Activated CD4-positive, alpha-beta T cell treated with anti-CD3 and anti-CD28 coated beads for 48 hours (primary cell): Measurements from ENCODE around the gene C6orf136.

ENCODE experiments used
- DNase-seq: peaks from one replicate; pipeline ENCODE4 v3.0.0-alpha.2; 2020

Gene C6orf136

GRCh38 chr6:30664994-30665767, 18.2 kb downstream of the C6orf136 start:
- no peak for DNase-seq

GRCh38 chr6:30666300-30666699, 19.4 kb downstream of the C6orf136 start:
- DNase-seq = peak; percentile 72

GRCh38 chr6:30670760-30671527, 24.0 kb downstream of the C6orf136 start:
- DNase-seq = no peak

DNA sequence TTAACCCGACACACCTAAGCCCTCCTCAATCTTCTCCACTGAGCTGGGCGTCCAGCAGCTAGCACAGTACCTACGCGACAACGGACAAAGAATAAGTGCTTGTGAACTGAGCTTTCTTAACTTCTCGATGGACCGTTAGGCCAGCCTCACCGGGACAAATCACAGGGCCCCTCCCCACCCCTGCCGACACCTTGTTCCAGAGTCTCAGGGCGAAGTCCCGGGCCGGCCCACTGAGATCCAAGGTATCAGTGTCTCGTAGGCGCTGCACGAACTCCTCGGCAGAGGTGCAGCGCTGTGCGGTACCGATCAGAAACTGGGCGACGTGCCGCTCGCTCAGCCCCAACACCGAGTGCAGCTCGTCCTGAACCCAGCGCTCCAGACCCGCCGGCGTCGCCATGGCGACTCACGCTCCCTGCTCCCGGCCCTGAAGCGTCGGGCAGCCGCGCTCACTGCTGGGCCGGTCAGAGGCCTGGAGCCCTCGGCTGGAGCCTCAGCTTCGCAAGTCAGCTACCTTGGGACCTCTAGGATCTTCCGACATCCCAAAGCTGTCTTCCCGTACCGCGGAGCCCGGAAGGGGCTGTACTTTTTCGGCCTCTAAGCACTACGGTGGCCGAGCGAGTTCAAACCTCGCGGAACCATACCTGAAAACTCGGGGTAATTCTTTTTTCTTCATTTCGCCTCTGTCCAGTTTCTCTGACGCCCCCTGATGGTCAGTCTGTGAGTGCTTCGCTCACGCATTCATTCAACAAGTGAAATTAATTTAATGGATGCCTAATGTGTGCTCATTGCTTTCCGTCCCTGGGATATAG, 25.7 kb downstream of the C6orf136 start, which contains the start of gene DHX16:
Gene DHX16 (minus strand): TSS at position 562 of the 809 bp plus-strand sequence. CDS start 165 bp downstream, at position 397.
- DNase-seq = peak; percentile 94

- DNase-seq = no peak
These were observed 29.8 kb downstream of the C6orf136 start for GRCh38 chr6:30676660-30677285.

- DNase-seq = peak; percentile 94
These were observed 32.2 kb downstream of the C6orf136 start for GRCh38 chr6:30678964-30679726.

DNA sequence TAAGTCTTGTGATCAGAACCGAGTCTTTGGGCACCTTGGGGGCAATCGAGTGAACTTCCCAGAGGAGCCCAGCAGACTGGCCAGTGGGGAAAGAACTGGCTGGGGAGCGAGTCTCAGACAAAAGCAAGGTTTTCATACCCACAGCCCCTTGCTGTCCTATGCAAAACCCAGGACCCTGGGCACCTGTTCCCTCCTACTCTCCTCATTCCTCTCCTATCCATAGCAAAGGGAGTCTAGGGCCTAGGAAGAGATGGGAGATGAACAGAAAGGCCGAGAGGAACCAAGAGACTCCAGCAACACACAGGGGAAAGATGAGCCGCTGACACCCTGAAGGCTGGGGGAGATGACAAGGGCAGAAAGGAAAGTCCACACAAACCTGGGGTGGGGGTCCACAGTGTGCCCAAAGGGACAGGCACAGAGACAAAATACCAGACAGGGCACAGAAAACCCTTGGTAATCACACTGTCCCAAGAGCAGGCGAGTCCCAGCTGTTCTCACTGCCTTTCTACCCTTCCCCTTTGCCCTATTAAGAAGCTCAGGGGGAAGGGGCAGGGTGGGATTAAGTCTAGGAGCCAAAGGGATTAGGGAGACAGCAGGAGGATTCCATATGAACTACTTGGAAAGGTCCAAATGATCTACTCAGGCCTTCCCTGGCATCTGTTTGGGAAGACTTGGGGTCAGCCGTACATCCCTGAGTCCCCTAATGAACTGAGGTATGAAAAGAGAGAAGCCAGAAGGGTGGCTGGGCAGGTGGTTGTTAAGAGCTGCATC, 33.0 kb downstream of the C6orf136 start:
- no peak for DNase-seq

DNA sequence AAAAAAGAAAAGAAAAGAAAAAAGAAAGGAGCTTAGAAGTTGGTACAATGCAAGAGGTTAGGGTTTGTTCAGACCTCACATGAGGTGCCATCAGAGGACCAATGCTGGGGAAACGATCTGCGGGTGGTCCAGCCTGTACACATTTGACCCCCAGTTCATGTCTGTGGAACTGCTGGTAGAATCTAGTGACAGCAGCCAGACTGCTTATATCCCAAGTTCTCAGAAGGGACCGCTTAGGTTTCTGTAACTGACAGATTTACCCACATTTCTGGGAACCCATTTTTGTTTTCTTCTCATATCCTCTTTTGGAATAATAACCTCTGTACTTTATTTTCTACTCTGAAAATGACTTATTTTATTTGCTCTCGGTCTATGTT, 34.8 kb downstream of the C6orf136 start:
- no peak for DNase-seq

- DNase-seq = peak; percentile 91
These were observed 35.5 kb downstream of the C6orf136 start for GRCh38 chr6:30682143-30683117.

DNA sequence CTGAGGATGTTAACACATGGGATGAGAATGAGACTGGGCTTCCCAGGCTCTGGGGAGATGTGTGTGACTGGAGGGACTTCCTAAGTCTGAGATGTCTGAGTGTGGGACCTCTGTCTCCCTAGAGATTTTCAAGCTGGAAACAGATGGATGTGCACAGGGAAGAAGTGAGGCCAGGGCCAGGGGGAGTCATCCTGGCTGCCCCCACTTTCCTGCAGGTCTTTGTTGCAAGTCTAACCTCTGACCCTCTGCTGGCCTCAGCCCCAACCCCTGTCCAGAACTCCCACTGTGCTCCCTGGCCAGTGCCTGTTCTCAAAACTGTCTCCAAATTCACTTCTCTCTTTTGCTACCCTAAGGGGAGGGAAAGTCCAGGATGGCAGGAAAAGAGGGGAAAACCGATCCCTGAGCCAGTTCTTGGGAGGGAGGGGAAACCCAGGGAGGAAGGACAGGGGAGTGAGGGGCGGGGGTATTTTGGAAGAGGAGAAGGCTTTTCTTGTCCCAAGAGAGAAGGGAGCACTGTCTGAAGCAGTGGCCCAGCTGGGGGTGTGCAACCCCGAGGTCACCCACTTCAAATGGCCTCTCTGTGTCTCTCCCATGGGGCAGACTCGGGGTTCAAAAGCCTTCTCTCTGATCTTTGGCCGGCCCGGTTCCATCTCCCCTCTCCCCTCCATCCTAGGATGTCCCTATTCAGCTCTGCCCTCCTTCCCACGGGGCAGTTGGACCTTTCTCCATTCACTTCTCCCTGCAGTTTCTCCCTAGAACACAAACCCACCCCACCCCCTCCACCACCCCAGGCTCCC, 36.4 kb downstream of the C6orf136 start:
- DNase-seq = no peak

GRCh38 chr6:30683980-30684338, 37.0 kb downstream of the C6orf136 start:
- no peak for DNase-seq

DNA sequence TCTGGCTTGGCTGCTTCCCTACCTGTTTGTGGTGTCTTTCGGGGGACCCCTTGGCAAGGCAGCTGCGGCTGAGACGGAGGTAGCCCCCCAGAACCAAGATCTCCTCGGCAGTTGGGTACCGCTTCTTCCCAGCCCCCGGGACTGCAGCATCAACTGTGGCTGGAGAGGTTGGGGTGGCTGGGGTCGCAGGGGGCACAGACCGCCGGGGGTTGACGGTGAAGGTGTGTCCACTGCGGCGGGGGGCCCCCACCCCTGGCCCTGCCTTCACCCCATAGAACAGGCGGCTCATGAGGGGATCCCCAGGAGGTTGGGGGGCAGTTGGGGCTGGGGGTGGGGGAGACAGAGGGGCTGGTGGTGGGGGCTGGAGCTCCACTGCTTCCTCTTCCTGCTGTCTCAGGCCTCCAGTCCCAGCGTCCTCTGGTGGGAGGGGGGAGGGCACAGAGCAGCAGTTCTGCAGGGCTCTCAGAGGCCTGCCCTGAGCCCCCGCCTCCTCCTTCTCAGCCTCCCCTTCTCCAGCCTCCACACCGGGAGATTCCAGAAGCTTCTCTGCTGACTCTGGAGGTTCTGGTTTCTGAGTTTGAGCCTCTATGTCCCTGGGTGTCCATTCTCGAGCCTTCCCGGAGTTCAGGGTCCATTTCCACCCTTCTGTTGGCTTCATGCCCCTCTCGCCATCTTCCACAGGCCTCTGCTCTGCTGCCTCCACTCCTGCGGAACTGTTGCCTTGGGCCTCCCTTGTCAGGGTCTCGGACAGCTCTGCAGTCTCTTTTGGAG, 37.6 kb downstream of the C6orf136 start:
- peak; percentile 75 for DNase-seq

- DNase-seq = peak; percentile 44
These were observed 38.5 kb downstream of the C6orf136 start for GRCh38 chr6:30685157-30686008.

DNA sequence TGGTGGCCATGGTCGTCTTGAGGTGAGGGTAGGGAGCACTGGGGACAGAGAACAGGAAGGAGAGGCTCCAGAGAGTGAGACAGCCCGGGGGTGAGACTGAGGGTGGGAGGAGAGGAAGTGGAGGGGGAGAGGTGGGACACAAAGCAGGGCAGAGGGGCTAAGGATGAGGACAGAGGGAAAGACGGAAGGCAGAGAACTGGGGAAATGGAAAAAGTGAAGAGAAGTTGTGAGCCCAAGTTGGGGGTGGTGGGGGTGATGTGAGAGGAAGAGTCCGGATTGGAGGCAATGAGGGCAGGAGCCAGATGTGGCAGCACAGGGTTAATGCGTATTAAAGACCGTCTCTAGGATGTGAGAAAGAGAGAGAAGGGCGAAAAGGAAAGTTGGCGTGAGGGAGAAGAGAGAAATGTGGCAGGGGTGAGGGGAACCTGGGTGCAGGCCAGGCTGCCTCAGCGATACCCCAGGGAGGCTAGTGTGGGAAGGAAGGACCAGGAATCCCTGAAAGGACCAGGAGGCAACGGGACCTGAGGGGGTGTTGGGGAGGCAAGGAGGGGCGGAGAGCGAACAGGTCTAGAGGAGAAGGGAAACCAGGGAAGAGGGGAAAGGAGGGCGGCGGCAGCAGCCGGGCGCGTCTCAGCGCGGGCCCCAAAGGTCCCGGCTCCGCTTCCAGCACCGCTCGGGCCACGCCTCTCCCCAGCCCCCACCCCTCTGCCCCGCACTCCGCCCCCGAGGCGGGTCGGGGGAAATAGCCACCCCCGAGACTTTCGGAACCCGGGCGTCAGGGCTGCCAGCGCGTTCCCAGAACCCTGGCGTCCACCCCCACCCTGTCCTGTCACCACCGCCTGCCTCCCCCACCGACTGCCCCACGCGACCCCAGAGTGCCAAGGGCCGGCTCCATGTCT, 39.3 kb downstream of the C6orf136 start, which contains the start of gene PPP1R18:
Gene PPP1R18 (minus strand): TSS at position 637 of the 899 bp plus-strand sequence. CDS start 627 bp downstream, at position 10.
- DNase-seq = peak; percentile 90

- peak; percentile 93 for DNase-seq
These were observed 40.1 kb downstream of the C6orf136 start for GRCh38 chr6:30686908-30687658.
